Hepatocyte (in vitro differentiated cells): ENCODE measurements around the gene TXNDC11.

ENCODE experiments used
- EZH2 ChIP-seq: fragments of 200-600 bp; sonication (generic); IDR thresholded peaks from 2 replicates; pipeline ENCODE4 v1.6.1; 2016; ENCODE audit warnings: antibody characterized with exemption, mild to moderate bottlenecking, borderline replicate concordance
- EZH2phosphoT487 ChIP-seq: fragments of 200-600 bp; sonication (generic); IDR thresholded peaks from one replicate; pipeline ENCODE4 v1.6.1; 2018; ENCODE audit warnings: antibody characterized with exemption, mild to moderate bottlenecking, low read depth, moderate library complexity; ENCODE audit not compliant: unreplicated experiment, severe bottlenecking
- TF ChIP-seq, protein P1 (sequence below): fragments of 200-600 bp; sonication (generic); IDR thresholded peaks from 2 replicates; pipeline ENCODE4 v1.5.1; 2016; ENCODE audit warnings: antibody characterized with exemption, mild to moderate bottlenecking; ENCODE audit not compliant: poor library complexity

GRCh38 chr16:11662582-11662981 lies 80.1 kb downstream of the TXNDC11 start:
- TF ChIP-seq, protein P1, sequence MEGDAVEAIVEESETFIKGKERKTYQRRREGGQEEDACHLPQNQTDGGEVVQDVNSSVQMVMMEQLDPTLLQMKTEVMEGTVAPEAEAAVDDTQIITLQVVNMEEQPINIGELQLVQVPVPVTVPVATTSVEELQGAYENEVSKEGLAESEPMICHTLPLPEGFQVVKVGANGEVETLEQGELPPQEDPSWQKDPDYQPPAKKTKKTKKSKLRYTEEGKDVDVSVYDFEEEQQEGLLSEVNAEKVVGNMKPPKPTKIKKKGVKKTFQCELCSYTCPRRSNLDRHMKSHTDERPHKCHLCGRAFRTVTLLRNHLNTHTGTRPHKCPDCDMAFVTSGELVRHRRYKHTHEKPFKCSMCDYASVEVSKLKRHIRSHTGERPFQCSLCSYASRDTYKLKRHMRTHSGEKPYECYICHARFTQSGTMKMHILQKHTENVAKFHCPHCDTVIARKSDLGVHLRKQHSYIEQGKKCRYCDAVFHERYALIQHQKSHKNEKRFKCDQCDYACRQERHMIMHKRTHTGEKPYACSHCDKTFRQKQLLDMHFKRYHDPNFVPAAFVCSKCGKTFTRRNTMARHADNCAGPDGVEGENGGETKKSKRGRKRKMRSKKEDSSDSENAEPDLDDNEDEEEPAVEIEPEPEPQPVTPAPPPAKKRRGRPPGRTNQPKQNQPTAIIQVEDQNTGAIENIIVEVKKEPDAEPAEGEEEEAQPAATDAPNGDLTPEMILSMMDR, result no peak
- TF ChIP-seq EZH2, result no peak
- no peak for TF ChIP-seq EZH2phosphoT487
